NT2/D1 (cell line): ENCODE measurements around the gene TMEM151A.

Experiments
- SUZ12 ChIP-seq: IDR thresholded peaks from 2 replicates; pipeline ENCODE4 v1.6.1; 2011; ENCODE audit not compliant: insufficient read length, insufficient read depth; ENCODE audit errors: extremely low read depth
- YY1 ChIP-seq: IDR thresholded peaks from 2 replicates; pipeline ENCODE4 v1.6.1; 2011; ENCODE audit not compliant: insufficient read length, insufficient read depth
- ZNF274 ChIP-seq: IDR thresholded peaks from 2 replicates; pipeline ENCODE4 v1.6.1; 2011; ENCODE audit warnings: mild to moderate bottlenecking, low read depth, low read length

DNA sequence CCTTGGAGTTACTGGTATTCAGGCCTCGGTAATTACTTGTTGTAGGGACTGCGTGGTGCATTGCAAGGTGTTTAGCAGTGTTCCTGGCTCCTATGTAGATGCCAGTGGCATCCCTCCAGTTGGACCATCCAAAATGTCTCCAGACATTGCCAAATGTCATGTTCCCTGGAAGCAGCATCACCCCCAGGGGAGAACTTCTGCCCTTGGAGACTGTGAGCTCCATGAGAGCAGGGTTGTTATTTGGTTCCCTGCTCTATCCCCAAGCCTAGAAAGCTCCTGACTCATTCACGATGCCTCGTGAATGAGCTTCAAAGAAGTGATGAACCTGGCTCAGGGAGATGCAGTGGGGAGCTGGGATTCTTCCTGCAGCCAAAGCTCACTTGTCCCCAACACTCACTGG, 29.9 kb downstream of the TMEM151A start:
- no peak for TF ChIP-seq YY1
- TF ChIP-seq ZNF274, result no peak
- no peak for TF ChIP-seq SUZ12
